ENCODE data around the gene ACADVL.

GRCh38 chr17:7259555-7259889 is 39.8 kb downstream of the ACADVL start:
- TF ChIP-seq, protein P1, sequence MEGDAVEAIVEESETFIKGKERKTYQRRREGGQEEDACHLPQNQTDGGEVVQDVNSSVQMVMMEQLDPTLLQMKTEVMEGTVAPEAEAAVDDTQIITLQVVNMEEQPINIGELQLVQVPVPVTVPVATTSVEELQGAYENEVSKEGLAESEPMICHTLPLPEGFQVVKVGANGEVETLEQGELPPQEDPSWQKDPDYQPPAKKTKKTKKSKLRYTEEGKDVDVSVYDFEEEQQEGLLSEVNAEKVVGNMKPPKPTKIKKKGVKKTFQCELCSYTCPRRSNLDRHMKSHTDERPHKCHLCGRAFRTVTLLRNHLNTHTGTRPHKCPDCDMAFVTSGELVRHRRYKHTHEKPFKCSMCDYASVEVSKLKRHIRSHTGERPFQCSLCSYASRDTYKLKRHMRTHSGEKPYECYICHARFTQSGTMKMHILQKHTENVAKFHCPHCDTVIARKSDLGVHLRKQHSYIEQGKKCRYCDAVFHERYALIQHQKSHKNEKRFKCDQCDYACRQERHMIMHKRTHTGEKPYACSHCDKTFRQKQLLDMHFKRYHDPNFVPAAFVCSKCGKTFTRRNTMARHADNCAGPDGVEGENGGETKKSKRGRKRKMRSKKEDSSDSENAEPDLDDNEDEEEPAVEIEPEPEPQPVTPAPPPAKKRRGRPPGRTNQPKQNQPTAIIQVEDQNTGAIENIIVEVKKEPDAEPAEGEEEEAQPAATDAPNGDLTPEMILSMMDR (IDR thresholded peaks at IDR 0.05), result no peak
- TF ChIP-seq EZH2 (IDR thresholded peaks at IDR 0.05; ENCODE audit: borderline replicate concordance, insufficient read depth, low read depth, low read length, poor library complexity, severe bottlenecking), result no peak

Data from B cell (primary cell).